ENCODE results near the gene KCTD15. TPM values are rescaled to one million over a fixed set of nuclear protein-coding genes. Genes with fewer than 3 reads are reported as not detected.

Gene KCTD15
- total and polyA plus RNA-seq, 10 of the 15 experiments (the other 5 are each of a cell fraction or from before 2014, with no cell fraction given): not detected

GRCh38 chr19:33841685-33842084 is 45.0 kb downstream of the KCTD15 start (continued):
- TF ChIP-seq SUPT20H (IDR thresholded peaks at IDR 0.05; ENCODE audit: borderline replicate concordance, control insufficient read depth, low read depth, low read length) (no peak), SIX5 (IDR thresholded peaks at IDR 0.05; ENCODE audit: low read depth, low read length, severe bottlenecking) (no peak)

DNA sequence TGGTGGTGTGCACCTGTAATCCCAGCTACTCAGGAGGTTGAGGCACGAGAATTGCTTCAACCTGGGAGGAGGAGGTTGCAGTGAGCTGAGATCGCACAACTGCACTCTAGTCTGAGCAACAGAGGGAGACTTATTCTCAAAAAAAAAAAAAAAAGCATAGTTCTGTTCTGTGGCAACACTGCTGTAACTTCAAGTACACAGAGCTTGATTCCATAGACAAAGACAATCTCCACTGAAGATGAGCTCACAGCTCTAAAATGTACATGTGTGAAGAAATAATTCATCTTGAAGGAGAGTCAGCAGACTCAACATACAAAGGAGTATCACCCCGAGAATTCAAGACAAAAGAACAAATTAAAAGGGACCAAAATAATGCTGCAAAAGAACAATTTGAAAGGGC is 47.8 kb downstream of the KCTD15 start:
- ChIA-PET POLR2A (no interaction called here), RAD21 (ENCODE audit: unreplicated experiment) (no interaction called here), SMC1A (ENCODE audit: uncharacterized antibody, unreplicated experiment) (no interaction called here), CTCF (no interaction called here)
- intact Hi-C loops (cut with micrococcal nuclease; ENCODE audit: unreplicated experiment): no loop called here
- no peaks in the 10 kb centered on the region for H3K4me1 ChIP-seq (ENCODE audit: control insufficient read depth, insufficient read depth, low read length)
- H4K20me1 ChIP-seq (ENCODE audit: control insufficient read depth, insufficient read depth): peaks cover 2% of the 10 kb centered on the region; the same call in 1 of the 2 replicates
- BruUV-seq (replicated peaks): no TSS peak
- no peak for DNase-seq (ENCODE audit: low read depth, low spot score)
- no peak overlapping the region for H3K4me3 ChIP-seq
- no peaks in the 10 kb centered on the region for H3K9me3 ChIP-seq (replicated peaks; ENCODE audit: control insufficient read depth, insufficient read depth, low read length)
- no peak for ATAC-seq
- in situ Hi-C loops (cut with MboI): no loop called here
- no peak overlapping the region for H2AFZ ChIP-seq (ENCODE audit: control insufficient read depth, low read depth, low read length)
- no peaks in the 10 kb centered on the region for H3K27me3 ChIP-seq (replicated peaks in 1 of 2; ENCODE audit: control insufficient read depth in 2 of 2, insufficient read depth in 2 of 2, low read length in 1 of 2)
- H3K4me2 ChIP-seq (ENCODE audit: control insufficient read depth, insufficient read depth): no peak overlapping the region
- no peaks in the 10 kb centered on the region for H3K36me3 ChIP-seq (ENCODE audit: control insufficient read depth in 2 of 2, insufficient read depth in 2 of 2, low read length in 1 of 2)
- H3K79me2 ChIP-seq (ENCODE audit: control insufficient read depth, insufficient read depth, low read length): no peaks in the 10 kb centered on the region
- H3K9ac ChIP-seq (ENCODE audit: control insufficient read depth, insufficient read depth, low read length): no peak overlapping the region
- 0% methylated on average over 3 of the region's 3 CpGs for WGBS (ENCODE audit: insufficient coverage, insufficient replicate concordance, low lambda C conversion rate, missing lambda C conversion rate)
- TF ChIP-seq GABPA (IDR thresholded peaks at IDR 0.05; ENCODE audit: low read depth) (no peak), TARDBP (IDR thresholded peaks at IDR 0.05; ENCODE audit: borderline replicate concordance) (no peak), HDAC6 (IDR thresholded peaks at IDR 0.05; ENCODE audit: unreplicated experiment) (no peak), SKIL (IDR thresholded peaks at IDR 0.05; ENCODE audit: low read depth, poor library complexity, severe bottlenecking) (no peak)
- H3K27ac ChIP-seq (ENCODE audit: control insufficient read depth, insufficient read depth): no peak overlapping the region
- FAIRE-seq: no peak

Measured in GM12878 (cell line).